ENCODE results near the gene TNFAIP2.

Gene TNFAIP2

DNA sequence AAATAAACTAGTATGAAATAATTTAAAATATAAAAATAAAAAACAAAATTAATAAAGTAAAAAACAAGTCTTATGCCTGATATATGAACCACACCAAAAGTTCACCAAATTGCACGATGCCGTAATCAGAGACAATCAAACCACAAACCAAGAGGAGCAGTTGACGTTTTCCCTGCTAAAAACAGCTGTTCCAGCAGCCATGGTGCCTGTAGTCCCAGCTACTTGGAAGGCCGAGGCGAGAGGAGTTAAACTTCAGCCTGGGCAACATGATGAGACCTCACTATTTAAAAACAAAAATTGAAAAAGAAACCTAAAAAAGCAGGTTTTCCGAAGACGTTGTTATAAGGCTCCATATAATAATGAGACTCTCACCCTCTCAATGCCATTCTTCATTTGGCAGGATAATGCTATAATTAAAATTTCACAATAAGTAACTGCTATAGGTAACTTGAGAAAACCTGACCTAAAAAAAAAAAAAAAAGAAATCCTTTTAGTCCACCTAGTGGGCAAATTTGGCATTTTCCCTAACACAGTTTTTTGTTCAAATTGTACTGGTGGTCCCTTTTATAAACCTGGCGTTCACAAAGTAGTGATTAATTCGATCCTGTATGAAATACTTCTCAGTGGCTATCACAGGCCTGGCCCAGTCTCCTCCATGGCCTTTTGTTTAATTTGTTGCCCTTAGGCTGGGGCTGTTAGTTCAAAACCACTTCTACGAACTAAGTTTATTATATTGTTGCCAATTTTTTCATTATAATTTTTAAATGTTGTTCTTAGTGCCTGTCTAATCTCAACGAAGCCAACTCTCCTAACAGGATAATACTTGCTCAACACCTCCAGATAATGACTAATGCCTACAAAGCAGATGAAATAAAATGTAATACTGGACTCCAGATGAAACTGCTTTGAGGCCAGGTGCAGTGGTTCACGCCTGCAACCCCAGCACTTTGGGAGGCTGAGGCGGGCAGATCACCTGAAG lies 62.1 kb downstream of the TNFAIP2 start:
- no peak for DNase-seq (ENCODE audit: low read depth in 3 of 3)

DNA sequence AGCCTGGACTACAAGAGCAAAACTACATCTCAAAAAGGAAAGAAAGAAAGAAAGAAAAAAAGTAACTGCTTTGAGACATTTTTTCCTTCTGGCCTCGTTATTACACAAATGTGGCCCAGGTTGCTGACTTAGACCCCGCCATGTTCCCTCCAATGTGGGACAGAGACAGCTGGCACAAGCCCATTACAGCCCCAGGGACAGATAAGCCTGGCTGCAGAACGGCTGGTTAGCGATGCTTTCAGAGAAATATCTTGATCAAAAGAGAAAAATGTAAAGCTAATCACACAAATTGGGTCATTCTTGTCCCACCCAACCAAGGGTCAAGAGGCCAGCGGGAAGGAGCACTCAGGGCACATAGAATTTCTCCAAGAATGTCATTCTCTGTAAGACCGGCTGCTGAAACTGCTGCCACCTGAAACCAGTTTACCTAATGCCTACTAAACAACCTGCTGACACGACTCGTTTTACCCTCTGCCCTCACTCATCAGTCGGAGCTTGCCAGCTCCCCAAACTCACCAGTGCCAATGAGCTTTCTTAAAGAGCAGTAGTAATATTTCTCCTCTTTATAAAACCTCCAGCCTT lies 63.1 kb downstream of the TNFAIP2 start:
- no peak for DNase-seq (ENCODE audit: low read depth in 3 of 3)

Measured in stimulated activated CD4-positive, alpha-beta T cell treated with anti-CD3 and anti-CD28 coated beads, TNF-alpha, amount 100 ng/mL, for 48 hours (primary cell).